Measurements from ENCODE around the gene NAV2. TPM values are rescaled to one million over a fixed set of nuclear protein-coding genes. Genes with fewer than 3 reads are reported as not detected.

Gene NAV2
- total and polyA plus RNA-seq, 5 experiments from 2014 or later = 0.06 to 4.2 (median 1.1) TPM; not detected in 1

DNA sequence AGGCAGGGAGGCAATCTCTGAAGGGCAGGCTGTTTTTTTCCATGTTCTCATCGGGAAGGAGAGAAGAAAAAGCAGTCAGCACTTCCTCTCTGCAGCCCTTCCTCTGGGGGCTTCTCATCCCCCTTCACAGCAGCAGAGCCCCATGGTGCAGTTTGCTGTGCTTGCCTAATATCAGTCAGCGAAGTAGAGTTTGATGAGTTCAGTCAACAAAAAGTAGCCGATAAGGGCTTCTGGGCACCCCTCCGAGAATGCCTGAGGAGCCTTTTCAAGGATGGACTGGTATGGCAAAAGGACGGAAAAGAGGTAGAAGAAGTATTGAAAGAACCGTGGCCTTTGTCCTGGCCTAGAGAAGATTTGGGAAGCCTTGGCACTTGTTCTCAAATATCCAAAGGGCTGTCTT, 55.6 kb downstream of the NAV2 start:
- no peak for DNase-seq
- POLR2A ChIA-PET = no interaction called here
- Mint-ChIP-seq H3K27ac (no peak overlapping the region), H3K4me3 (no peak overlapping the region), H3K4me1 (no peaks in the 10 kb centered on the region), H3K36me3 (no peaks in the 10 kb centered on the region), H3K9me3 (no peaks in the 10 kb centered on the region), H3K27me3 (peaks cover 8 to 41% (median 27%) of the 10 kb centered on the region in 5 donors)
- no peak for ATAC-seq

DNA sequence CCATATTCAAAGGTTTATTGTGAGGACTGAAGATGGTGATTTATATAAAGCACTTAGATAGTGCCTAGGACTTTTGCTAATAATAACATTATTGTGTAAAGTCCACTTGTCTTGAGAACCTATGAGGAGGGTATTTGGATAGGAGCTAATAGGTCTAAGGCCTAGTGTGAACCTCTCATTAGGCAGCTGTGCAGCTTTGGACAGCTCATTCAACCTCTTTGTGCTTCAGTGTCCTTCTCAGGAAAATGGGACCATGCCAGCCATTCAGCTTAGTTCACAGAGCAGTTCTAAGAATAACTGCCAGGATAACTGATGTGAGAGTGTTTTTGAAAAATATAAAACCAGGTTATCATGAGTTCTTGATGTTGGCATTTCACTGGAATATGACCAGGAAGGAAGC, 56.2 kb downstream of the NAV2 start:
- DNase-seq = no peak
- H3K4me3 Mint-ChIP-seq = no peak overlapping the region

DNA sequence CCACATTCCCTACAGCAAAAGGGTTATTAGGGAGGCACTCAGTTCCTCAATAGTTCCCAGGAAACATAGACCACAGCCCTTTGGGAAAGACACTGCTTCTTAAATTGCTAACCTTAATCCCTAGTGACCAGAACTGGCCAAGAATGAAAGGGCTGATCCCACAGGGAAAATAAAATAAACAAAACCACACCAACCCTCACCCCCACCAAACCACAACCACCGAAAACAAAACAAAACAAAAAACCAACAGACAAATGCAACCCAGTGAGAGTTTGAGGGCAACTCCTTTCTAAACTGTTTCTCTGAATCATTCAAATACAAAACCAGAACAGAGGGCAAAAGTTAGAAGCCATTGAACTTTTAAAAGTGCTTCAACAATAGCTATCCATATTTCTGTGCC, 57.2 kb downstream of the NAV2 start:
- POLR2A ChIA-PET = no interaction called here

More for the DNA sequence above, 56.2 kb downstream of the NAV2 start:
- Mint-ChIP-seq H3K27me3 (peaks cover 8 to 38% (median 28%) of the 10 kb centered on the region in 5 donors), H3K4me1 (no peaks in the 10 kb centered on the region), H3K9me3 (no peaks in the 10 kb centered on the region), H3K36me3 (no peaks in the 10 kb centered on the region), H3K27ac (no peak overlapping the region)
- ATAC-seq = no peak
- POLR2A ChIA-PET = no interaction called here

DNA sequence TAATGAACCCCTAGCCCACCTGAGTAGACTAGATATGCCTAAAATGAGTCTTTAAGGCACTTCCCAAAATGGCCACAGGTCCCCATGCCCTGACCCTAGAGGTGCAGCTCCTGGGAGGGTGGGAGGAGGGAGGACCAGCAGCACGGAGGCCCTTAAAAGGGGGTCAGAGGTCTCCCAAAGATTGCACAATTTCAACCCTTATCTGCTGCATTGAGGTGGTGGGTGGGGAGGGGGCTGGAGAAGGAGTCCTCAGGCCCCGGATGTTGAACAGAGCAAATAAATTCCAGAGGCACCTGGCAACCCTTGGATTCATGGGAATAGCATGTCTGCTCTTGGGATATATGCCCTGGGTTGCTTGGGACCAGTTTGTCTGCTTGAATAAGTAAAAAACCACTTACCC, 57.6 kb downstream of the NAV2 start:
- POLR2A ChIA-PET = no interaction called here
- Mint-ChIP-seq H3K4me3 (no peak overlapping the region), H3K27me3 (peaks cover 9 to 43% (median 34%) of the 10 kb centered on the region in 5 donors), H3K36me3 (peaks cover 0 to 1% (median 0%) of the 10 kb centered on the region in 3 donors), H3K9me3 (peaks cover 0 to under 1% (median 0%) of the 10 kb centered on the region in 9 donors), H3K4me1 (no peaks in the 10 kb centered on the region), H3K27ac (no peak overlapping the region)
- DNase-seq (no peak), ATAC-seq (no peak)

More for the DNA sequence above, 57.2 kb downstream of the NAV2 start:
- Mint-ChIP-seq H3K27ac (peak overlapping the region in 1 of 10 donors; percentile 15), H3K4me3 (no peak overlapping the region), H3K9me3 (no peaks in the 10 kb centered on the region), H3K4me1 (no peaks in the 10 kb centered on the region), H3K27me3 (peaks cover 7 to 43% (median 32%) of the 10 kb centered on the region in 5 donors), H3K36me3 (no peaks in the 10 kb centered on the region)
- ATAC-seq (no peak), DNase-seq (no peak)

DNA sequence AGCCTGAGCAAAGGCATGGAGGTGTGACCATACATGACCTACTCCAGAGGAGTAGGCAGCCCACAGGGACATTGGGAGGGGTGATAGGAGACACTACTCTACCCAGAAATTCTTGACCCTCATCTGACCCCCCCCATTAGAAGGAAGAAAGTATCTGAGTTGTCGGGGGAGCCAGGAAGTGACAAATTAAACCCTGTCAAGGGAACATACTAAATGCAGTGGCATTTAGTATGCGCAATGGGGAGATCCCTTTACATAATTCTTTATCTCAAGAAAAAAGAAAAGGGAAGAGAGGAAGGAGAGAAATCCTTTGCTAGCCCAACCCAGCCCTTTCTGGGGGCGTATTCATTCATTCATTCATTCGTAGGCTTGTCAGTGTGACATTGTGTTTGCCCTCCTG, 58.8 kb downstream of the NAV2 start:
- Mint-ChIP-seq H3K27me3 (peaks cover 11 to 43% (median 37%) of the 10 kb centered on the region in 5 donors), H3K9me3 (peaks cover 0 to 4% (median 0%) of the 10 kb centered on the region in 9 donors), H3K36me3 (peaks cover 0 to 5% (median 2%) of the 10 kb centered on the region in 3 donors), H3K4me3 (no peak overlapping the region), H3K4me1 (peaks cover 0 to 6% (median 0%) of the 10 kb centered on the region in 4 donors), H3K27ac (no peak overlapping the region)
- no peak for ATAC-seq
- POLR2A ChIA-PET = no interaction called here
- no peak for DNase-seq

DNA sequence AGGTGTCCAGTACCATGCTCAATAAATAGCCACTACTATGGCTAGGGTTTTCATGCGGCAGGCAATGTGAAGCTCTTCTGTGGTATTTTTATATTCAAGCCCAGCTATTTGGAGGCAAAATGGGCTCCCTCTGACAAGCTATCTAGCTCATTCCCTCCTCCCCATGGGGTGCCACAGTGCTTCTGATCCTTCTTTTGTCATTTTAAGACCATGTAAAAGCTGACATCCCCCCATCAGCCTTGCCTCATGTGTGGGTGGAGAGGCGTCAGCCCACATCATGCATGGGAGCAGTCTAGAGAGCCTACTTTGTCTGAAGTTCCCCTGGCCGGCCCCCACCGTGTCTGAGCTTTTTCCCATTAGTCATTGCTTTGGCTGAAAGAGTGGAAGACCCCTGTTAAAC, 59.8 kb downstream of the NAV2 start:
- DNase-seq (no peak), ATAC-seq (no peak)
- Mint-ChIP-seq H3K9me3 (peaks cover 0 to 4% (median 0%) of the 10 kb centered on the region in 9 donors), H3K27ac (no peak overlapping the region), H3K27me3 (peaks cover 12 to 42% (median 39%) of the 10 kb centered on the region in 5 donors), H3K4me3 (no peak overlapping the region), H3K36me3 (peaks cover 0 to 5% (median 3%) of the 10 kb centered on the region in 3 donors), H3K4me1 (peaks cover under 1 to 6% (median under 1%) of the 10 kb centered on the region in 4 donors)
- POLR2A ChIA-PET = no interaction called here

GRCh38 chr11:19774329-19774728, 61.7 kb downstream of the NAV2 start:
- H3K27ac Mint-ChIP-seq = no peak overlapping the region
- POLR2A ChIA-PET = no interaction called here
- DNase-seq (no peak), ATAC-seq (no peak)
- H3K27me3 Mint-ChIP-seq = peaks cover 26 to 55% (median 52%) of the 10 kb centered on the region in 5 donors
- peaks cover 0 to 6% (median 0%) of the 10 kb centered on the region in 9 donors for H3K9me3 Mint-ChIP-seq
- no peak overlapping the region for H3K4me3 Mint-ChIP-seq
- H3K36me3 Mint-ChIP-seq = peaks cover 0 to 10% (median 8%) of the 10 kb centered on the region in 3 donors
- peaks cover 6 to 8% (median 7%) of the 10 kb centered on the region in 4 donors for H3K4me1 Mint-ChIP-seq

GRCh38 chr11:19774817-19775580, 62.4 kb downstream of the NAV2 start:
- H3K36me3 Mint-ChIP-seq = peaks cover 0 to 10% (median 8%) of the 10 kb centered on the region in 3 donors
- no peak overlapping the region for H3K27ac Mint-ChIP-seq
- POLR2A ChIA-PET = no interaction called here
- no peak for ATAC-seq
- peaks cover 6 to 8% (median 7%) of the 10 kb centered on the region in 4 donors for H3K4me1 Mint-ChIP-seq
- H3K9me3 Mint-ChIP-seq = peaks cover 0 to 6% (median 0%) of the 10 kb centered on the region in 9 donors
- DNase-seq = no peak
- H3K27me3 Mint-ChIP-seq = peaks cover 32 to 62% (median 57%) of the 10 kb centered on the region in 5 donors
- no peak overlapping the region for H3K4me3 Mint-ChIP-seq

GRCh38 chr11:19775622-19776021, 63.0 kb downstream of the NAV2 start:
- DNase-seq (no peak), ATAC-seq (no peak)
- Mint-ChIP-seq H3K27ac (no peak overlapping the region), H3K4me3 (peak overlapping the region in 2 of 10 donors; percentile 36 to 57), H3K4me1 (peaks cover 6 to 8% (median 7%) of the 10 kb centered on the region in 4 donors), H3K36me3 (peaks cover 0 to 10% (median 8%) of the 10 kb centered on the region in 3 donors), H3K27me3 (peaks cover 32 to 66% (median 63%) of the 10 kb centered on the region in 5 donors), H3K9me3 (peaks cover 0 to 6% (median 0%) of the 10 kb centered on the region in 9 donors)
- POLR2A ChIA-PET = no interaction called here

- ATAC-seq = no peak
- peaks cover 0 to 10% (median 8%) of the 10 kb centered on the region in 3 donors for H3K36me3 Mint-ChIP-seq
Observed at GRCh38 chr11:19777039-19777376, 64.4 kb downstream of the NAV2 start.

GRCh38 chr11:19777377-19778102, 64.9 kb downstream of the NAV2 start:
- DNase-seq (no peak), ATAC-seq (peak in 1 of 2 donors; percentile 29)
- H3K27me3 Mint-ChIP-seq = peaks cover 32 to 76% (median 65%) of the 10 kb centered on the region in 5 donors
- peak overlapping the region in 7 of 10 donors; percentile 11 to 73 (median 50) for H3K4me3 Mint-ChIP-seq
- H3K27ac Mint-ChIP-seq = peak overlapping the region in 2 of 10 donors; percentile 4 to 30
- H3K36me3 Mint-ChIP-seq = peaks cover 0 to 10% (median 8%) of the 10 kb centered on the region in 3 donors
- peaks cover 6 to 8% (median 7%) of the 10 kb centered on the region in 4 donors for H3K4me1 Mint-ChIP-seq
- H3K9me3 Mint-ChIP-seq = peaks cover 0 to 6% (median 0%) of the 10 kb centered on the region in 9 donors
- POLR2A ChIA-PET = no interaction called here

More at GRCh38 chr11:19777039-19777376, 64.4 kb downstream of the NAV2 start:
- H3K27ac Mint-ChIP-seq = peak overlapping the region in 1 of 10 donors; percentile 30
- no peak for DNase-seq
- POLR2A ChIA-PET = no interaction called here
- H3K4me1 Mint-ChIP-seq = peaks cover 6 to 8% (median 7%) of the 10 kb centered on the region in 4 donors
- H3K27me3 Mint-ChIP-seq = peaks cover 32 to 74% (median 65%) of the 10 kb centered on the region in 5 donors
- H3K9me3 Mint-ChIP-seq = peaks cover 0 to 6% (median 0%) of the 10 kb centered on the region in 9 donors
- H3K4me3 Mint-ChIP-seq = peak overlapping the region in 1 of 10 donors; percentile 21

DNA sequence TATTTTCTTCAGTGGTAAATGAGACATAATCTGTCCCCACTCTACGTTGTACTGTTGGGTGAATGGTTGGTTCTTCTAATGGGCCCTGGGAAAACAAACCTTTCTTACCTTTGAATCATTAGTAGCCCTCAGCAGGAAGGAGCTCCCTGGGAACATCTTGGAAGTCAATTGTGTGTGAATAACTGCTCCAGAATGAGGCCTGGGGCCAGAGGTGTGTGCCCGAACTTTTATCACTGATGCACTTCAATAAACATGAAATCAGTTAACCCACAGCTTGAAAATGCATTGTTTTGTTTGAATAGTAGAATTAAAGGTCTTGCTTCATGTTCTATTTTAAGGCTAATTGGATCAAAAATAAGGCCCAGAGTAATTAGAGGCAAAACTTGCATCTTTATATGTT, 67.1 kb downstream of the NAV2 start:
- Mint-ChIP-seq H3K27ac (no peak overlapping the region), H3K4me1 (peaks cover 6 to 8% (median 7%) of the 10 kb centered on the region in 4 donors), H3K9me3 (peaks cover 0 to 6% (median 0%) of the 10 kb centered on the region in 9 donors), H3K4me3 (no peak overlapping the region), H3K27me3 (peaks cover 30 to 63% (median 53%) of the 10 kb centered on the region in 5 donors), H3K36me3 (peaks cover 0 to 10% (median 8%) of the 10 kb centered on the region in 3 donors)
- POLR2A ChIA-PET = no interaction called here
- no peak for DNase-seq
- ATAC-seq = no peak

DNA sequence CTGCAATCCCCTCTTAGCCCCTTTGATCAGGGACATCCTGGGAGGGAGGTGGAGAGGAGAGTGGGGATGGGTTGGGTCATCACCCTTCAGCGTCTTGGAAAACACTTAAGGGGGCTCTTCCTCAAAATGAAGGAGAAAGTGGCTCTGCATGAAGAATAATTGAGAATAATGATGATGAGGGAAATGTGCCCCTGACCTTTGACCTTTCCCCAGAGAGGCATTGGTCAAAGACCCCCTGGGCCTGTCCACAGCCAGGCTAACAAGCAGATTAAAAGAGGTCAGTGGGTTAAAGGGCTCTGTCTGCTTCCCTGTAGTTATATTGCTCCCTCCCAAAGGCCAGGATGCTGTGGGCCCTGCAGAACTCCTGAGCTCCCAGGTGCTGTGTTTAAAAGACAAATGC, 68.7 kb downstream of the NAV2 start:
- Mint-ChIP-seq H3K27ac (no peak overlapping the region), H3K27me3 (peaks cover 25 to 47% (median 43%) of the 10 kb centered on the region in 5 donors), H3K4me1 (peaks cover 0 to 8% (median 7%) of the 10 kb centered on the region in 4 donors), H3K9me3 (peaks cover 0 to 3% (median 0%) of the 10 kb centered on the region in 9 donors), H3K4me3 (no peak overlapping the region), H3K36me3 (peaks cover 0 to 5% (median 5%) of the 10 kb centered on the region in 3 donors)
- ATAC-seq = no peak
- DNase-seq = no peak
- POLR2A ChIA-PET = no interaction called here
